Transverse colon (tissue), 4 donors: ENCODE measurements around the gene RAB3A.

Experiments
- CTCF ChIP-seq, 5 experiments: fragments of 200-600 bp in 3 of 5; fragments of 450-650 bp in 2 of 5; sonication (generic) in 3 of 5; IDR thresholded peaks; 1 replicate in 2 of 5; 2 replicates in 3 of 5; pipeline ENCODE4 v1.5.1; 2016 to 2017; ENCODE audit warnings: antibody characterized with exemption in 5 of 5, inconsistent platforms in 3 of 5, mild to moderate bottlenecking in 2 of 5, moderate library complexity in 1 of 5
- POLR2A ChIP-seq: fragments of 450-650 bp; IDR thresholded peaks from one replicate; pipeline ENCODE4 v1.6.1; 2016; ENCODE audit warnings: antibody characterized with exemption, mild to moderate bottlenecking, moderate library complexity
- POLR2AphosphoS5 ChIP-seq, 3 donors: sonication (generic); formaldehyde crosslinking; IDR thresholded peaks; one replicate each; pipeline ENCODE4 v1.6.1; 2016; ENCODE audit warnings: antibody characterized with exemption in 3 of 3

- no peak for TF ChIP-seq CTCF (IDR thresholded peaks at IDR 0.05)
- no peak for TF ChIP-seq POLR2A
- no peak for TF ChIP-seq POLR2AphosphoS5 (IDR thresholded peaks at IDR 0.05)
These were observed 7.8 kb upstream of the RAB3A start for GRCh38 chr19:18211683-18212082.
